ENCODE data around the gene PHF11.

Gene PHF11

GRCh38 chr13:49495783-49496762 is at the start of gene PHF11:
Gene PHF11 (plus strand): TSS chr13:49495953. CDS start chr13:49496002, 49 bp downstream.
- peak; percentile 77 for DNase-seq (ENCODE audit: low read depth)

GRCh38 chr13:49446473-49446872 is 49.3 kb upstream of the PHF11 start:
- no peak for DNase-seq (ENCODE audit: low read depth)

GRCh38 chr13:49448753-49449152 is 47.0 kb upstream of the PHF11 start:
- no peak for DNase-seq (ENCODE audit: low read depth)

GRCh38 chr13:49450105-49450819 is 45.5 kb upstream of the PHF11 start:
- DNase-seq (ENCODE audit: low read depth) = no peak

- DNase-seq (ENCODE audit: low read depth) = no peak
Measured at GRCh38 chr13:49452725-49453457, 42.9 kb upstream of the PHF11 start.

GRCh38 chr13:49453465-49453864 is 42.3 kb upstream of the PHF11 start:
- no peak for DNase-seq (ENCODE audit: low read depth)

- no peak for DNase-seq (ENCODE audit: low read depth)
Measured at GRCh38 chr13:49454388-49455006, 41.3 kb upstream of the PHF11 start.

GRCh38 chr13:49455007-49455398 is 40.8 kb upstream of the PHF11 start:
- DNase-seq (ENCODE audit: low read depth) = no peak

GRCh38 chr13:49456156-49456555 is 39.6 kb upstream of the PHF11 start:
- DNase-seq (ENCODE audit: low read depth) = no peak

- no peak for DNase-seq (ENCODE audit: low read depth)
Measured at GRCh38 chr13:49457221-49457620, 38.5 kb upstream of the PHF11 start.

GRCh38 chr13:49459580-49459979 is 36.2 kb upstream of the PHF11 start:
- DNase-seq (ENCODE audit: low read depth) = no peak

- DNase-seq (ENCODE audit: low read depth) = no peak
Measured at GRCh38 chr13:49464085-49464484, 31.7 kb upstream of the PHF11 start.

- DNase-seq (ENCODE audit: low read depth) = no peak
Measured at GRCh38 chr13:49464621-49465325, 31.0 kb upstream of the PHF11 start.

- no peak for DNase-seq (ENCODE audit: low read depth)
Measured at GRCh38 chr13:49466292-49466838, 29.4 kb upstream of the PHF11 start.

GRCh38 chr13:49472186-49472585 is 23.6 kb upstream of the PHF11 start:
- no peak for DNase-seq (ENCODE audit: low read depth)

- no peak for DNase-seq (ENCODE audit: low read depth)
Measured at GRCh38 chr13:49476529-49476928, 19.2 kb upstream of the PHF11 start.

GRCh38 chr13:49481788-49482187 is 14.0 kb upstream of the PHF11 start:
- DNase-seq (ENCODE audit: low read depth) = no peak

- no peak for DNase-seq (ENCODE audit: low read depth)
Measured at GRCh38 chr13:49488563-49488962, 7.2 kb upstream of the PHF11 start.

- no peak for DNase-seq (ENCODE audit: low read depth)
Measured at GRCh38 chr13:49494645-49495044, 1.1 kb upstream of the PHF11 start.

GRCh38 chr13:49496837-49497236 is 1.1 kb downstream of the PHF11 start:
- peak; percentile 13 for DNase-seq (ENCODE audit: low read depth)

- no peak for DNase-seq (ENCODE audit: low read depth)
Measured at GRCh38 chr13:49497272-49497671, 1.5 kb downstream of the PHF11 start.
